ENCODE results near the gene ADAT2. TPM values are rescaled to one million over a fixed set of nuclear protein-coding genes. Genes with fewer than 3 reads are reported as not detected.

Gene ADAT2
- polyA plus RNA-seq, 1 of the 3 experiments (the other 2 are of a cell fraction): 5.4 TPM

DNA sequence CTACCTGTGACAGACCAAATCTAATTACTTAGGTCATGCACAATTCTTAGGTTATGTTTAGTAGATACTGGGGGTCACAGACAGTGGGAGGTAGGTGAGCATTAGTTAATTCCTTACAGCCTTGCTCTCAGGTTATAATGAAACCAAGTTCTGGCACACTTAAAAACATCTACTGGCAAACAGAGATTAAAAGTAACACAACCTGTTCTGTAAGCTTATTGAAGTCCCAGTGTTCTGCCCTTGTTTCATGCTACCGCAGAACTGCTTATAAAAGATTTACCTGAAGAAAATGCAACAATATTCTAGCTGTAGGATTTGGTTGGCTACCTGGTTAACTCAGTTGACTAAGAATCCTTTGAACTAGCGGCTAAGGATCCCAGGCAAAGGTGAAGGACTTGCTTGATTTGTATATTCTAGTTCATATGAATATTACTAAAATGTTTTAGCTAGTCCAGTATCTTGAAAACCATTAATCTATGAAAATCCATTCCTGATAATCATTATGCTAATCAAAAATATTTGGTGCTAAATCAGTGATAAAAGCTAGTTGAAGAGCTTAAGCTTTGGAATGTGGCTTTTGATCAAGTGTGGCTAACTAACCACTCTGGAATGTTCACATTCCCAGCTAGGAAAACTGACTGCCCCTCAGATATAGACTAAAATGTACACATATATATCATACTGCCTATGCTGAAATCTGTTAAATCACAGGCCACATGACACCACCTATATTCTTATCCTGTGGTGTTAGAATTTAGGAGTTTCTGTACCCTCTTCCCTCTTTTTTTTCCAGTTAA lies 7.3 kb upstream of the ADAT2 start:
- CTCF ChIA-PET: no interaction called here
- H3K27ac ChIP-seq (ENCODE audit: low read depth in 2 of 2, low read length in 1 of 2): no peak overlapping the region

DNA sequence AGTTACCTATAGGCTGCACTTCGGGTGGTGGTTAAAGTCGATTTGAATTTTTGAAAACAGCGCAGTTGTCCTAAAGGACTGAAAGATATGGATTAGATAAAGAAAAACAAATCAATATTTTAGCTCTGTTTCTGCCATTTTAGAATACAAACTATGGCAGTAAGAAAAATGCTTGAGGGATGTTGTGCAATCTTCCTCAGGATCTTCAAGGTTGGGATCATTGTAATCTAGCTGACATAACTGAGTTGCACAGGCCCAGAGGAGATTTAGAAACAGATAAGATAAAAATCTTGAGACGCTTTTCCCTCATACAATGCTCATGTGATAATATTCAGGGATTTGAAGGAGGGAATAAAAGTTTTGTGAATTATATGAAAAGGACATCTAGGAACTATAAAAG lies 1.0 kb upstream of the ADAT2 start:
- peak overlapping the region; percentile 88 for H3K9ac ChIP-seq
- WGBS (ENCODE audit: low lambda C conversion rate): 14% methylated on average over 4 of the region's 4 CpGs
- H3K9me3 ChIP-seq: no peaks in the 10 kb centered on the region
- no peaks in the 10 kb centered on the region for H4K20me1 ChIP-seq (ENCODE audit: insufficient read depth)
- peaks cover 3 to 6% of the 10 kb centered on the region in 2 experiments for H3K36me3 ChIP-seq (replicated peaks in 1 of 2; ENCODE audit: control insufficient read depth in 1 of 2, insufficient read depth in 2 of 2, low read length in 1 of 2)
- H3K27ac ChIP-seq (ENCODE audit: low read depth in 2 of 2, low read length in 1 of 2): no peak overlapping the region
- peak overlapping the region; percentile 83 for H3K4me2 ChIP-seq
- peak overlapping the region; percentile 90; the same call in 1 of the 2 replicates for H2AFZ ChIP-seq (ENCODE audit: low read depth)
- H3K4me3 ChIP-seq (ENCODE audit: low read depth in 2 of 2, low read length in 1 of 2): peak overlapping the region; percentile 88 to 97
- POLR2A ChIA-PET: no interaction called here
- no peaks in the 10 kb centered on the region for H3K9me2 ChIP-seq
- DNase-seq: no peak
- CTCF ChIA-PET: no interaction called here
- no peaks in the 10 kb centered on the region for H3K27me3 ChIP-seq (ENCODE audit: insufficient read depth)
- H3K4me1 ChIP-seq (ENCODE audit: control insufficient read depth in 1 of 2, insufficient read depth in 2 of 2, low read depth in 1 of 2, low read length in 1 of 2): peaks cover 0 to 7% of the 10 kb centered on the region in 2 experiments; a peak in 2 of 4 replicates
- peaks cover 49% of the 10 kb centered on the region for H3K79me2 ChIP-seq (ENCODE audit: insufficient read depth)
- H3F3A ChIP-seq (replicated peaks; ENCODE audit: insufficient read depth): no peaks in the 10 kb centered on the region
- TF ChIP-seq, protein P1, sequence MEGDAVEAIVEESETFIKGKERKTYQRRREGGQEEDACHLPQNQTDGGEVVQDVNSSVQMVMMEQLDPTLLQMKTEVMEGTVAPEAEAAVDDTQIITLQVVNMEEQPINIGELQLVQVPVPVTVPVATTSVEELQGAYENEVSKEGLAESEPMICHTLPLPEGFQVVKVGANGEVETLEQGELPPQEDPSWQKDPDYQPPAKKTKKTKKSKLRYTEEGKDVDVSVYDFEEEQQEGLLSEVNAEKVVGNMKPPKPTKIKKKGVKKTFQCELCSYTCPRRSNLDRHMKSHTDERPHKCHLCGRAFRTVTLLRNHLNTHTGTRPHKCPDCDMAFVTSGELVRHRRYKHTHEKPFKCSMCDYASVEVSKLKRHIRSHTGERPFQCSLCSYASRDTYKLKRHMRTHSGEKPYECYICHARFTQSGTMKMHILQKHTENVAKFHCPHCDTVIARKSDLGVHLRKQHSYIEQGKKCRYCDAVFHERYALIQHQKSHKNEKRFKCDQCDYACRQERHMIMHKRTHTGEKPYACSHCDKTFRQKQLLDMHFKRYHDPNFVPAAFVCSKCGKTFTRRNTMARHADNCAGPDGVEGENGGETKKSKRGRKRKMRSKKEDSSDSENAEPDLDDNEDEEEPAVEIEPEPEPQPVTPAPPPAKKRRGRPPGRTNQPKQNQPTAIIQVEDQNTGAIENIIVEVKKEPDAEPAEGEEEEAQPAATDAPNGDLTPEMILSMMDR (IDR thresholded peaks at IDR 0.05): no peak
- TF ChIP-seq RXRA (IDR thresholded peaks at IDR 0.05; ENCODE audit: borderline replicate concordance, low read depth): no peak
- TF ChIP-seq POLR2AphosphoS5 (IDR thresholded peaks at IDR 0.05; ENCODE audit: low read depth, low read length): no peak
- no peak for TF ChIP-seq GATA2 (CRISPR knock-in tag; IDR thresholded peaks at IDR 0.05)
- TF ChIP-seq GABPA (IDR thresholded peaks at IDR 0.05; ENCODE audit: low read depth): no peak
- no peak for TF ChIP-seq EZH2phosphoT487 (IDR thresholded peaks at IDR 0.05; ENCODE audit: borderline replicate concordance, low read depth)
- no peak for TF ChIP-seq TCF12 (IDR thresholded peaks at IDR 0.05)
- TF ChIP-seq FOSL2 (IDR thresholded peaks at IDR 0.05; ENCODE audit: borderline replicate concordance, low read depth): no peak
- TF ChIP-seq TEAD4 (IDR thresholded peaks at IDR 0.05; ENCODE audit: borderline replicate concordance, insufficient read depth): no peak
- no peak for TF ChIP-seq JUND (IDR thresholded peaks at IDR 0.05)
- no peak for TF ChIP-seq SMC3 (IDR thresholded peaks at IDR 0.05; ENCODE audit: low read depth, low read length)
- TF ChIP-seq SIN3A (IDR thresholded peaks at IDR 0.05; ENCODE audit: borderline replicate concordance, low read depth, low read length): no peak
- TF ChIP-seq, protein P2, sequence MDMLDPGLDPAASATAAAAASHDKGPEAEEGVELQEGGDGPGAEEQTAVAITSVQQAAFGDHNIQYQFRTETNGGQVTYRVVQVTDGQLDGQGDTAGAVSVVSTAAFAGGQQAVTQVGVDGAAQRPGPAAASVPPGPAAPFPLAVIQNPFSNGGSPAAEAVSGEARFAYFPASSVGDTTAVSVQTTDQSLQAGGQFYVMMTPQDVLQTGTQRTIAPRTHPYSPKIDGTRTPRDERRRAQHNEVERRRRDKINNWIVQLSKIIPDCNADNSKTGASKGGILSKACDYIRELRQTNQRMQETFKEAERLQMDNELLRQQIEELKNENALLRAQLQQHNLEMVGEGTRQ (IDR thresholded peaks at IDR 0.05; ENCODE audit: borderline replicate concordance, low read depth, low read length): no peak
- no peak for TF ChIP-seq ELF1 (IDR thresholded peaks at IDR 0.05)
- TF ChIP-seq FOXJ3 (CRISPR knock-in tag; IDR thresholded peaks at IDR 0.05): no peak
- TF ChIP-seq, protein P3, sequence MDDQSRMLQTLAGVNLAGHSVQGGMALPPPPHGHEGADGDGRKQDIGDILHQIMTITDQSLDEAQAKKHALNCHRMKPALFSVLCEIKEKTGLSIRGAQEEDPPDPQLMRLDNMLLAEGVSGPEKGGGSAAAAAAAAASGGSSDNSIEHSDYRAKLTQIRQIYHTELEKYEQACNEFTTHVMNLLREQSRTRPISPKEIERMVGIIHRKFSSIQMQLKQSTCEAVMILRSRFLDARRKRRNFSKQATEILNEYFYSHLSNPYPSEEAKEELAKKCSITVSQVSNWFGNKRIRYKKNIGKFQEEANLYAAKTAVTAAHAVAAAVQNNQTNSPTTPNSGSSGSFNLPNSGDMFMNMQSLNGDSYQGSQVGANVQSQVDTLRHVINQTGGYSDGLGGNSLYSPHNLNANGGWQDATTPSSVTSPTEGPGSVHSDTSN (IDR thresholded peaks at IDR 0.05): no peak

More for the DNA sequence above, 7.3 kb upstream of the ADAT2 start:
- WGBS (ENCODE audit: low lambda C conversion rate): 53% methylated on average over 2 of the region's 2 CpGs
- Histone ChIP-seq H3K4me2 (no peak overlapping the region), H2AFZ (ENCODE audit: low read depth) (no peak overlapping the region), H3K79me2 (ENCODE audit: insufficient read depth) (peaks cover 28% of the 10 kb centered on the region), H3K36me3 (replicated peaks in 1 of 2; ENCODE audit: control insufficient read depth in 1 of 2, insufficient read depth in 2 of 2, low read length in 1 of 2) (peaks cover 7 to 23% of the 10 kb centered on the region in 2 experiments), H3K4me3 (ENCODE audit: low read depth in 2 of 2, low read length in 1 of 2) (no peak overlapping the region), H3K4me1 (ENCODE audit: control insufficient read depth in 1 of 2, insufficient read depth in 2 of 2, low read depth in 1 of 2, low read length in 1 of 2) (no peaks in the 10 kb centered on the region; a peak in 1 of 4 replicates), H4K20me1 (ENCODE audit: insufficient read depth) (no peaks in the 10 kb centered on the region), H3K9me3 (no peaks in the 10 kb centered on the region), H3K9me2 (no peaks in the 10 kb centered on the region), H3K9ac (no peak overlapping the region), H3F3A (replicated peaks; ENCODE audit: insufficient read depth) (no peaks in the 10 kb centered on the region), H3K27me3 (ENCODE audit: insufficient read depth) (no peaks in the 10 kb centered on the region)
- TF ChIP-seq TAF1 (IDR thresholded peaks at IDR 0.05; ENCODE audit: borderline replicate concordance, low read depth, low read length) (no peak), FOSL2 (IDR thresholded peaks at IDR 0.05; ENCODE audit: borderline replicate concordance, low read depth) (no peak), FOXM1 (IDR thresholded peaks at IDR 0.05; ENCODE audit: low read depth) (no peak), MXI1 (IDR thresholded peaks at IDR 0.05; ENCODE audit: low read depth, low read length) (no peak), FOXJ3 (CRISPR knock-in tag; IDR thresholded peaks at IDR 0.05) (no peak), CHD2 (IDR thresholded peaks at IDR 0.05; ENCODE audit: low read length, partially characterized antibody) (no peak), NFIC (IDR thresholded peaks at IDR 0.05; ENCODE audit: borderline replicate concordance) (no peak)
- TF ChIP-seq, protein P4, sequence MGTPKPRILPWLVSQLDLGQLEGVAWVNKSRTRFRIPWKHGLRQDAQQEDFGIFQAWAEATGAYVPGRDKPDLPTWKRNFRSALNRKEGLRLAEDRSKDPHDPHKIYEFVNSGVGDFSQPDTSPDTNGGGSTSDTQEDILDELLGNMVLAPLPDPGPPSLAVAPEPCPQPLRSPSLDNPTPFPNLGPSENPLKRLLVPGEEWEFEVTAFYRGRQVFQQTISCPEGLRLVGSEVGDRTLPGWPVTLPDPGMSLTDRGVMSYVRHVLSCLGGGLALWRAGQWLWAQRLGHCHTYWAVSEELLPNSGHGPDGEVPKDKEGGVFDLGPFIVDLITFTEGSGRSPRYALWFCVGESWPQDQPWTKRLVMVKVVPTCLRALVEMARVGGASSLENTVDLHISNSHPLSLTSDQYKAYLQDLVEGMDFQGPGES (IDR thresholded peaks at IDR 0.05; ENCODE audit: low read depth, low read length): no peak
- DNase-seq: no peak
- POLR2A ChIA-PET: no interaction called here
